Measurements from ENCODE around the gene MYO1G.

DNA sequence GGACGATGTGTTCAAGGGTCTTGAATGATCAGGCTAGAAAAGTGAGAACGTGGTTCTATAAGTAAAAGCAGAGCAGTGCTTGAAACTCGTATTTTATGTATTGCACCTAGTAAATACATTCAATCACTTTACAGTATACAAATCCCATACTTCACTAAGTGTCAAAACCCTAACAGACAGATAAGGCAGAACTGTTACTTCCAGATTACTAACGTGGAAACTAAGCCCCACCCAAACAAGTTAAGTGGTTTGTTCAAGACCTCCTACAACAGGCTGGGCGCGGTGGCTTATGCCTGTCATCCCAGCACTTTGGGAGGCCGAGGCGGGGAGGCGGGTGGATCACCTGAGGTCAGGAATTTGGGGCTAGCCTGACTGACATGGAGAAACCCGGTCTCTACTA lies 9.2 kb upstream of the MYO1G start:
- TF ChIP-seq POLR2A (IDR thresholded peaks at IDR 0.05) = no peak
- TF ChIP-seq, protein P1, sequence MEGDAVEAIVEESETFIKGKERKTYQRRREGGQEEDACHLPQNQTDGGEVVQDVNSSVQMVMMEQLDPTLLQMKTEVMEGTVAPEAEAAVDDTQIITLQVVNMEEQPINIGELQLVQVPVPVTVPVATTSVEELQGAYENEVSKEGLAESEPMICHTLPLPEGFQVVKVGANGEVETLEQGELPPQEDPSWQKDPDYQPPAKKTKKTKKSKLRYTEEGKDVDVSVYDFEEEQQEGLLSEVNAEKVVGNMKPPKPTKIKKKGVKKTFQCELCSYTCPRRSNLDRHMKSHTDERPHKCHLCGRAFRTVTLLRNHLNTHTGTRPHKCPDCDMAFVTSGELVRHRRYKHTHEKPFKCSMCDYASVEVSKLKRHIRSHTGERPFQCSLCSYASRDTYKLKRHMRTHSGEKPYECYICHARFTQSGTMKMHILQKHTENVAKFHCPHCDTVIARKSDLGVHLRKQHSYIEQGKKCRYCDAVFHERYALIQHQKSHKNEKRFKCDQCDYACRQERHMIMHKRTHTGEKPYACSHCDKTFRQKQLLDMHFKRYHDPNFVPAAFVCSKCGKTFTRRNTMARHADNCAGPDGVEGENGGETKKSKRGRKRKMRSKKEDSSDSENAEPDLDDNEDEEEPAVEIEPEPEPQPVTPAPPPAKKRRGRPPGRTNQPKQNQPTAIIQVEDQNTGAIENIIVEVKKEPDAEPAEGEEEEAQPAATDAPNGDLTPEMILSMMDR (IDR thresholded peaks at IDR 0.05) = no peak
